GM12874 (cell line): ENCODE data around the gene ARL6IP5.

Experiments
- TF ChIP-seq, protein P1 (sequence below): IDR thresholded peaks from 2 replicates; pipeline ENCODE4 v1.5.1; 2011; ENCODE audit warnings: low read depth, mild to moderate bottlenecking, control low read depth, low read length, moderate library complexity; ENCODE audit not compliant: insufficient read depth

Gene ARL6IP5

GRCh38 chr3:69097407-69098086 lies 12.8 kb downstream of the ARL6IP5 start:
- TF ChIP-seq, protein P1, sequence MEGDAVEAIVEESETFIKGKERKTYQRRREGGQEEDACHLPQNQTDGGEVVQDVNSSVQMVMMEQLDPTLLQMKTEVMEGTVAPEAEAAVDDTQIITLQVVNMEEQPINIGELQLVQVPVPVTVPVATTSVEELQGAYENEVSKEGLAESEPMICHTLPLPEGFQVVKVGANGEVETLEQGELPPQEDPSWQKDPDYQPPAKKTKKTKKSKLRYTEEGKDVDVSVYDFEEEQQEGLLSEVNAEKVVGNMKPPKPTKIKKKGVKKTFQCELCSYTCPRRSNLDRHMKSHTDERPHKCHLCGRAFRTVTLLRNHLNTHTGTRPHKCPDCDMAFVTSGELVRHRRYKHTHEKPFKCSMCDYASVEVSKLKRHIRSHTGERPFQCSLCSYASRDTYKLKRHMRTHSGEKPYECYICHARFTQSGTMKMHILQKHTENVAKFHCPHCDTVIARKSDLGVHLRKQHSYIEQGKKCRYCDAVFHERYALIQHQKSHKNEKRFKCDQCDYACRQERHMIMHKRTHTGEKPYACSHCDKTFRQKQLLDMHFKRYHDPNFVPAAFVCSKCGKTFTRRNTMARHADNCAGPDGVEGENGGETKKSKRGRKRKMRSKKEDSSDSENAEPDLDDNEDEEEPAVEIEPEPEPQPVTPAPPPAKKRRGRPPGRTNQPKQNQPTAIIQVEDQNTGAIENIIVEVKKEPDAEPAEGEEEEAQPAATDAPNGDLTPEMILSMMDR: no peak

GRCh38 chr3:69099576-69099975 lies 14.8 kb downstream of the ARL6IP5 start:
- TF ChIP-seq, protein P1: no peak

GRCh38 chr3:69102384-69102783 lies 17.6 kb downstream of the ARL6IP5 start:
- TF ChIP-seq, protein P1: no peak

- TF ChIP-seq, protein P1: no peak
Observed at GRCh38 chr3:69103123-69103522, 18.4 kb downstream of the ARL6IP5 start.

- TF ChIP-seq, protein P1: no peak
Observed at GRCh38 chr3:69104586-69104985, 19.8 kb downstream of the ARL6IP5 start.

DNA sequence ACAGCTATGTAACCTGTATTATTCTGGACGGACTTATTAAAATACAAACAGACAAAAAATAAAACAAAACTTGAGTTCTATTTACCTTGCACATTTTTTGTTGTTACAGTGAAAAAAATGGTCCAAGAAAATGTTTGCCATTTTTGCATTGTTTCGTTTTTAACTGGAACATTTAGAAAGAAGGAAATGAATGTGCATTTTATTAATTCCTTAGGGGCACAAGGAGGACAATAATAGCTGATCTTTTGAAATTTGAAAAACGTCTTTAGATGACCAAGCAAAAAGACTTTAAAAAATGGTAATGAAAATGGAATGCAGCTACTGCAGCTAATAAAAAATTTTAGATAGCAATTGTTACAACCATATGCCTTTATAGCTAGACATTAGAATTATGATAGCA lies 20.6 kb downstream of the ARL6IP5 start:
- TF ChIP-seq, protein P1: no peak

GRCh38 chr3:69107841-69108240 lies 23.1 kb downstream of the ARL6IP5 start:
- TF ChIP-seq, protein P1: no peak
